Fibroblast of skin of back (primary cell): Measurements from ENCODE around the gene TIMP4.

Source experiments
- DNase-seq: peaks from one replicate; pipeline ENCODE4 v3.0.0-alpha.2; 2013

TIMP4 gene

GRCh38 chr3:12147049-12147780 is 11.5 kb downstream of the TIMP4 start:
- DNase-seq: no peak

- peak; percentile 55 for DNase-seq
Measured at GRCh38 chr3:12143949-12144504, 14.7 kb downstream of the TIMP4 start.

GRCh38 chr3:12142476-12142875 is 16.2 kb downstream of the TIMP4 start:
- no peak for DNase-seq

- no peak for DNase-seq
Measured at GRCh38 chr3:12141350-12141749, 17.4 kb downstream of the TIMP4 start.

- DNase-seq: peak; percentile 58
Measured at GRCh38 chr3:12139111-12139511, 19.6 kb downstream of the TIMP4 start.

GRCh38 chr3:12138044-12138443 is 20.7 kb downstream of the TIMP4 start:
- DNase-seq: peak; percentile 15

GRCh38 chr3:12136371-12136770 is 22.3 kb downstream of the TIMP4 start:
- no peak for DNase-seq

- DNase-seq: peak; percentile 59
Measured at GRCh38 chr3:12135029-12135657, 23.6 kb downstream of the TIMP4 start.

GRCh38 chr3:12132881-12133280 is 25.8 kb downstream of the TIMP4 start:
- DNase-seq: no peak

GRCh38 chr3:12131351-12132090 is 27.2 kb downstream of the TIMP4 start:
- DNase-seq: no peak

- DNase-seq: no peak
Measured at GRCh38 chr3:12127391-12127790, 31.3 kb downstream of the TIMP4 start.

- DNase-seq: no peak
Measured at GRCh38 chr3:12125772-12126171, 32.9 kb downstream of the TIMP4 start.

- no peak for DNase-seq
Measured at GRCh38 chr3:12121466-12121865, 37.2 kb downstream of the TIMP4 start.

- no peak for DNase-seq
Measured at GRCh38 chr3:12120374-12121140, 38.2 kb downstream of the TIMP4 start.

GRCh38 chr3:12117473-12117872 is 41.2 kb downstream of the TIMP4 start:
- no peak for DNase-seq

GRCh38 chr3:12116870-12117269 is 41.8 kb downstream of the TIMP4 start:
- no peak for DNase-seq

GRCh38 chr3:12115849-12116248 is 42.9 kb downstream of the TIMP4 start:
- DNase-seq: no peak

- DNase-seq: no peak
Measured at GRCh38 chr3:12115104-12115503, 43.6 kb downstream of the TIMP4 start.

- DNase-seq: no peak
Measured at GRCh38 chr3:12114251-12114650, 44.5 kb downstream of the TIMP4 start.

- no peak for DNase-seq
Measured at GRCh38 chr3:12107071-12107713, 51.5 kb downstream of the TIMP4 start.
